ENCODE results near the gene ZNF133.
"Not testable (repeated sequence)": the region's sequence is repeated elsewhere in the genome, so short reads cannot be mapped to it uniquely, and the experiment has no call there.

The ZNF133 gene

DNA sequence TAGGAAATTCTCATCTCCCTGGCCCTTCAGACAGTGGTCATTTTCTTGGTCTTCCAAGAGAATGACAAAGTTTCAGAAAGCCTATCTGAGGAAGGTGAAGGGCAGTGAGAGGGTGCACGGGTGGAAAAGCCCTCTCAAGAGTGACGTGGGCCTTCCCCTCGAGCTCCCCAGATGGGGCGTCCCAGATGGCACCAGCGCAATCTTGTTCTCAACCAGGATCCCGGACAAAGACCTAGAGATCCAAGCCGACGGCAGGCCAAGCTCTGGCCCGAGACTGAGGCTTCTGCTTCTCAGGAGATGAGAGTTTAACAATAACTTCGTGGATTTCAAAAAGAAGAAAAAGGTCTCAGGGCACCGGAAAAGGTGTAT, 797 bp upstream of the ZNF133 start:
- DNase-seq, result no peak

DNA sequence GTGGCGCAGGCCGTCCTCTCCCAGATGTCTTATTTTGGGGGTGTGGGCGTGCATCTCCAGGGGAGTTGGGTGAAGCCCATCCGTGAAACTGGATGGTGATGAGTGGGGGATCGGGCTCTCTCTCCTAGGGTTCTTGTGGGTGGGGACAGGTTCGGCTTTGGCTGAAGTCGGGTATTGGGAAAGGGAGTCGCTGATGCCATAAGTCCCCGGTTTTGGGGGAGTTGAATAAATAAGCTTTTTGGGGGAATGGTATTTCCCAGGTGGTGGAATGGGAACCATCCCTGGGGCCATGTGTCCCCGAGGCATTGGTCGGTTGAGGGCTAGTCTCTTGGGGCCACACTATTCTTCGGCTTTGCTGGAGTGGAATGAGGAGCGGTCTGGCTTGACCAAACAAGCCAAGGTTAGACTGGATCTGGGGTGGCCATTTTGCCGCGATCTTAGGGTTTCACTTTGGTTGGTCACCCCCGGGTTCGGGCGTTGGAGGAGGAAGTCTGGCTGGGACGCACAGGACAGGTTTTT, 481 bp downstream of the ZNF133 start:
- DNase-seq, result no peak

DNA sequence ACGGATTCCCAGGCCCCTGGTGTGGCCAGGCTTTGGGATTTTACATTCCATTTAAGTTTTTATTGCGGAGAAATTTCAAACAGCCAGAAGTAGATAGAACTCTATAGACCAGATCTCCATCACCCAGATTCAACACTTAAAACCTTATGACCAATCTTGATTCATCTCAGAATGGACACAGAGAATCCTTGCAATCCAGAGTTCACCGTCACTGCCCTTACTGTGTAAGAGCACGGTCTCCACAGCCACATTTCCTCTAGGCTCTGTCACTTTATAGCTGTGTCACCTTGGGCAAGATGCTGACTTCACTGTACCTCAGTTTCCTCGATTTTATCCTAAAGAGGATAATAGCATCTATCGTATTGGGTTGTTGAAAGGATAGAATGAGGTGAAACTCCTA, 979 bp downstream of the ZNF133 start:
- no peak for DNase-seq

DNA sequence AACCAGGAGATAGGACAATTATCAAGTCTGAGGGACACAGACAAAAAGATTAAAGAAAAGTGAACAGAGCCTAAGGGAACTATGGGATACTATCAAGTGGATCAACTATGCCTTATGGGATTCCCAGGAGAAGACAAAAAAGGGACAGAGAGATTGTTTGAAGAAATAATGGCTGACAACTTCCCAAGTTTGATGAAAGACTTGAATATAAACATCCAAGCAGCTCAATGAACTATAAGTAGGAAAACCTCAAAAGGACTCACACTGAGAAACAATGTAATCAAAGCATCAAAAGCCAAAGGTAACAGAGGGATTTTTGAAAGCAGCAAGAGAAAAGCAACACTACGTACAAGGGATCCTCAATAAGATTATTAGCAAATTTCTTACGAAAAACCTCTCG, 11.0 kb downstream of the ZNF133 start:
- DNase-seq, result no peak

DNA sequence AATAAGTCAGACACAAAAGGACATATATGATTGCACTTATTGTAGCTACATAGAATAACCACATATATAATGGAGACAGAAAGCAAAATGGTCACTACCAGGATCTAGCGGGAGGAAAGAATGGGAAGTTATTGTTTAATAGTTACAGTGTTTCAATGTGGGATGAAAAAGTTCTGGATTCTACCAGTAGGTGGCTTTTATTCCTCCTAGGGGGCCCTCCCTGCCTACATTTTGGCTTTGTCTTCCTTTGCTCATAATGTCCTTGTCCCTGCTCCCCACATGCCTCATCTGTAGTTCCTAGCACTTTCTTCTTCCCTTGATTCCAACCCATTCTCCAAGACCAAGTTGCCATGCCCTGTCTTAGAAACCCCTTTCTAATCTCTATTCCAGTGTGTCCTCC, 16.3 kb downstream of the ZNF133 start:
- no peak for DNase-seq

DNA sequence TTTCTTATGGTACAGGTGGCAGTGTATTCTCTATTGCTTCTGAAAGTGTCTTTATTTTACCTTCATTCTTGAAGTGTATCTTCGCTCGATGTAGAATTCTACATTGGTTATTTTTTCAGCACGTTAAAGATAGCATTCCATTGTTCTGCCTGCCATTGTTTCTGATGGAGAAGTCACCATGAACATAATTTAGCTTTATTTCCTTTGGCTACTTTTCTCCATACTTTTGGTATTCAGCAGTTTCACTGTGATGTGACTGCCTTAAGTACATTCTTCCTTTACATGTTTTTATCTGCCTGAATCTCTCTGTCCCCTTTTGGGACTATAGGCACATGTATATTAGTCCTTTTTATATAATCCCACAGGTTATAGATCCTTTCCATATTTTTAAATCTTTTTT, 19.0 kb downstream of the ZNF133 start:
- no peak for DNase-seq

DNA sequence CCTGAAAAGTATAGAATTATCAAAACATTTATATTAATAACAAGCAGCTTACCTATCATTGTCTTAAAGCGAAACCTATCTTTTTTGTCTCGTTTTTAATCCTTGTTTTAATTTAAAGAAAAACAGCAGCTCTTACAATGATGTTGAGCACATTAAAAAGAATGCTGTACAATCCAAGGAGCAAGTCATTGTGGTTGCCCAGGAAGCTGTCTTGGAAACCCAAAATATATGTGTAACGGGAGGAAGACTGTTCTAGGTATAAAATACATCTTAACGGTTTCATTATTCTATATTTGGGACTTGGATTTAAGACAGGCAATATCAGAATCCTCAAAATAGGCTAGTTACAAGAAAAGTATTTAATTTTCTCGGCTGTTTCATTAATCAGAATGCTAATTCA, 21.7 kb downstream of the ZNF133 start:
- DNase-seq, result no peak

DNA sequence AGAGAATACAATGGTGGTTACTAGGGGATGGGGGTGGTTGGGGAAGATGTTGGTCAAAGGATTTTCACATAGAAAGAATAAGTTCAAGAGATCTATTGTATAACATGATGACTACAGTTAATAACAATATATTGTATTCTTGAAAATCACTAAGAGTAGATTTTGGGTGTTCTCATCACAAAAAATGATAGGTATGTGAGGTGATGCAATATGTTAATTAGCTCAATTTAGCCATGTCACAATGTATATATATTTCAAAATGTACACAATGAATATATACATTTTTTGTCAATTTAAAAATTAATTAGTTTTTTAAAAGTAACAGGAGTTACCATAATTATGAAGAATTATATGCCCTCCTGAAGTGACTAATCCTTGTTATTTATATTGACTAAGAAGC, 22.3 kb downstream of the ZNF133 start:
- DNase-seq, result no peak

DNA sequence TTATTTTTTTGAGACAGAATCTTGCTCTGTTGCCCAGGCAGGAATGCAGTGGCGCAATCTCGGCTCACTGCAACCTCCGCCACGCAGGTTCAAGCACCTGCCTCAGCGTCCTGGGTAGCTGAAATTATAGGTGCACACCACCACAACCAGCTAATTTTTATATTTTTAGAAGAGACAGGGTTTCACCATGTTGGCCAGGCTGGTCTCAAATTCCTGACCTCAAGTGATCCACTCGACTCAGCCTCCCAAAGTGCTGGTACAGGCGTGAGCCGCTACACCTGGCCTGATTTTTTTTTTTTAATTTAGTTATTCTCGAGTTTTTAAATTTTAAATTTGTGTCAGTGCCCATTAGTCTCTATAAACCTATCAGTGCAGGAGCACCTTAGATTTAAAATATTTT, 24.4 kb downstream of the ZNF133 start:
- no peak for DNase-seq

DNA sequence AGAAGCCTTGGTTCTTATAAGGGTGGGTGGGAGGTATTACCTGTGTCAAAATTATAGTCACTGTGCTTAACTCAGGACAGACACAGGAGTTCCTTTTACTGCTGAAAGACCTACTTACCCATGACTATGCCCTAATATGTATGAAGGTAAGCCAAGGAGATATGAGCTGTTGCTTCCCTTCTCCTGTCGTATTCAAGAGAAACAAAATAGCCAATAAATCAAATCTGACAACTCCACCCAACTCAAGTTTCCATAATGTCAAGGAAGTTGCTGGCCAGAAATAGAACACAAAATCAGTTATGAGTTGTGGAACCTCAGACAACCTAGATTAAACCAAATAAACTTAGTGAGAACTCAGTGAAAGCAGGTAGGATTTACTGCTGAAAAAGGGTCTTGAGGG, 25.1 kb downstream of the ZNF133 start:
- DNase-seq, result no peak

DNA sequence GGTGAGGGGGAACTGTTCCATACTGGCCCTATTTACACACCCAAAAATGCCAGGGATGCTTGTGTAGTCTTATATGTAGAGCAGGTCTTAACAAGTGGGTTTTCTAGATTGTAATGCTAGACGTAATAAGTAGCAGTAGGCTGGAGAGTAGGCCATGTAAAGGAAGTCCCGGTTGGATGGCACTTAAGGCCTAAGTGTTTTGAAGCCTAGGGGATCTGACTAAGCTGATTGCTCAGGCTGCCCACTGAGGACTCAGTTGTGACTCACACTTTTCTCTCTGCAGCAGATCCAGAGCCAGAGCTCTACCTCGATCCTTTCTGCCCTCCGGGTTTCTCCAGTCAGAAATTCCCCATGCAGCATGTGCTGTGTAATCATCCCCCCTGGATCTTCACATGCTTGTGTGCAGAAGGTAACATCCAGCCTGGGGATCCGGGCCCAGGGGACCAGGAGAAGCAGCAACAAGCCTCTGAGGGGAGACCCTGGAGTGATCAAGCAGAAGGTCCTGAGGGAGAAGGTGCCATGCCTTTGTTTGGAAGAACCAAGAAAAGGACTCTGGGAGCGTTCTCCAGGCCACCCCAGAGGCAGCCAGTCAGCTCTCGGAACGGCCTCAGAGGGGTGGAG, 26.6 kb downstream of the ZNF133 start:
- DNase-seq, result no peak

DNA sequence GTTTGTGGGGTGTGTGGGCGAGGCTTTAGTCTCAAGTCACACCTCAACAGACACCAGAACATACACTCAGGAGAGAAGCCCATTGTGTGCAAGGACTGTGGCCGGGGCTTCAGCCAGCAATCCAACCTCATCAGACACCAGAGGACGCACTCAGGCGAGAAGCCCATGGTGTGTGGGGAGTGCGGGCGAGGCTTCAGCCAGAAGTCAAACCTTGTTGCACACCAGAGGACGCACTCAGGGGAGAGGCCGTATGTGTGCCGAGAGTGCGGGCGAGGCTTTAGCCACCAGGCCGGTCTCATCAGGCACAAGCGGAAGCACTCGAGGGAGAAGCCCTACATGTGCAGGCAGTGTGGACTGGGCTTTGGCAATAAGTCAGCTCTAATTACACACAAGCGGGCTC, 27.8 kb downstream of the ZNF133 start:
- DNase-seq, result no peak

DNA sequence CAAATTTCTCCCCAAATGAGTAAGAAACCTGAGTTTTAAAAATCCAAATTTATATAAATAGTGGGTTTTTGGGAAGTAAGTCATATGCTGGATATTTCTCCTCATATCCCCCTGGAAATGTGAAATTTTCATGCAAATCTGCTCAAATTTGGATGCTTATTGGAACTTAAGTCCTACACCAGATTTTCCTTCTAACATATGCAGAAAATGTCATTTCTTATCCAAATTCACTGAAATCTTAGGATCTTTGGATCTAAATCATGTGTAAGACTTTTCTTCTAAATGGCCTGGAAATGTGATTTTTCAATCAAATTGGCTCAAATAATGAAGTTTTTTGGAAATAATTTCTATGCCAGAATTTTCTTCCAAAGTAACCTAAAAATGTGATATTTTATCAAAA, 33.0 kb downstream of the ZNF133 start:
- no peak for DNase-seq

DNA sequence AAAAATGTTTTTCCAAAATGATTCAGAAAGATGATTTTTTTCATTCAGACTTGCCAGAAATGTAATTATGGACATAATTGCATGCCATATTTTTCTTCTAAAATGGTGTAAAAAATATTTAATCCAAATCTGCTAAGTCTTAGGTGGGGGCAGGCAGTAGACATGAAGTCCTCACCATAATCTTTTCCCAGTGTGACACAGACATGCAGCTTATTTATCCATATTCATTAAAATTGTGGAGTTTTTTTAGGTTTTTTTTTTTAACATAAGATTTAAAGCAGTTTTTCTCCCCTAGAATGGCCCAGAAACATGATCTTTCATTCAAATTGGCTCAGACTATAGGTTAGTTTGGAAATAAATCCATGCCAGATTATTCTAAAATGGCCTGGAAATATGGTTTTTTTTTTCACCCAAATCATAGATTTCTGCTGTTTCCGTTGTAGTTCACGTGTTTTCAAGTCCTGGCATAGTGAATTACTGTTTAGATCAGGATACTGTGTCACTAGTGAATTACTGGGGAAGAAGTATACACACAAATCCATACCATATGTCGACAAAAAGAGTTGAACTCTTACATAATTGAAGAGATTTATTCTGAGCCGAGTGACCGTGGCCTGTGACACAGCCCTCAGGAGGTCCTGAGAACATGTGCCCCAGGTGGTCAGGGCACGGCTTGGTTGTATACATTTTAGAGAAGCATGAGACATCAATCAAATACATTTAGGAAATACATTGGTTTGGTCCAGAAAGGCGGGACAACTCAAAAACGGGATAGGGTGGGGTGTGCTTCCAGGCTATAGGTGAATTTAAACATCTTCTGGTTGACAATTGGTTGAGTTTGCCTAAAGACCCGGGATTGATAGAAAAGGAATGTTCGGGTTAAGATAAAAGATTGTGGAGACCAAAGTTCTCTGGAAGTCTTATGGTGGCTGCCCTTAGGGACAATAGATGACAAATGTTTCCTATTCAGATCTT, 33.9 kb downstream of the ZNF133 start:
- no peak for DNase-seq

DNA sequence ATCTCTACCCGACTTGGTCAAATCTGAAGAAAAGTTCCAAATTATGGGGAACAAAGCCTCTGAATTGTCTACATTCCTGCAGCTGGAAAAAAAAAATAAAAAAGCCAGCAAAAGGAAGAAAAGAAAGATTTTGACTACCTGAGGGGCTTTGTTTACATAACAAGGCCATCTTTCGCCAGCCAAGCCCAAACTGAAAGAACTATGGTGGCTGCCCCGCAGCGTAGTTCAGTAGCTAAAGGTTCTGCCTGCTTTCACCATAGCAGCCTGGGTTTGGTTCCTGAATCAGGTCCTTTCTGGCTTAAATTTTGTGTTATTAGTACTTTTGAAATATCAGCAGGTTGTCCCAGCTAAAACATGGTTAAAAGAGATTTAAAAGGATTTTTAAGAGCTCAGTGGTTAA, 35.4 kb downstream of the ZNF133 start:
- no peak for DNase-seq

DNA sequence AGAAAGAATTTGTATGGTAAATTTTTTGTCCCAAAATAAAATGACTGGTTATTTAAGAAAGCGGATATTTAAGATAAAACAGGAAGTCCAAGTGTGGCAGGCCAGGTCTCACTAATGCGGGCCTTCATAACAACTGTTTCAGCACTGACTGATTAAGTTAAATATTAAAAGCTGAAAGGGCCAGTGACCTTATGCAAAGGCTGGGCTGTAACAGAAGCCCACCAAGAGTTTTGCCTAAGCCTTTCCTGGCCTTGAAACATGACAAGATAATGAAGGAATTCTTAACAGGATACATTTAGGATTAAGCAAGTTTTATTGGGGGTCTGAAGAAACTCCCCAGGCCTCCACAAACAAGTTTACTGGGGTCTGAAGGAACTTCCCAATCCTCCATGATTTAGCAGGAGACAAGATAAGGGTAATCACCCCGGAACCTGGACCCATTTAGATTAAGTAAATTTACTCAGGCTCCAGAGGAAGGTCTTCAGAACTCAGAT, 36.3 kb downstream of the ZNF133 start:
- DNase-seq, result no peak

DNA sequence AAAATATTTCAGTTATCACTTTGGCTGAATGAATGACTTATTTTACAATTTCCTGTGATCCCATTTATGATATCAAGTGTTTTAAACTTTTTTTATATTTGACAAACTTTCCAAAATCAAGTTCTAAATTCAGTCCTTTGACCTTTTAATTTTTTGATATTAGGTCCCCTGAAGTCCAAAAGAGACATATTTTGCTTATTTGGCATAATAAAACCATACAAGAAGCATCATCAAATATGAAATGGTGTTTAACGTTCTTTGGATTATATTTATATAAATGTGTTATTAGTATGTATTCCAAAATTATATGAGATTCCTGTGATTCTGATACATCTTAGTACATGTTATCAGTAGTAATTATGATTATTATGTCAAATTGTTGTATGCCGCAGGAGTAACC, 38.7 kb downstream of the ZNF133 start:
- DNase-seq, result no peak

DNA sequence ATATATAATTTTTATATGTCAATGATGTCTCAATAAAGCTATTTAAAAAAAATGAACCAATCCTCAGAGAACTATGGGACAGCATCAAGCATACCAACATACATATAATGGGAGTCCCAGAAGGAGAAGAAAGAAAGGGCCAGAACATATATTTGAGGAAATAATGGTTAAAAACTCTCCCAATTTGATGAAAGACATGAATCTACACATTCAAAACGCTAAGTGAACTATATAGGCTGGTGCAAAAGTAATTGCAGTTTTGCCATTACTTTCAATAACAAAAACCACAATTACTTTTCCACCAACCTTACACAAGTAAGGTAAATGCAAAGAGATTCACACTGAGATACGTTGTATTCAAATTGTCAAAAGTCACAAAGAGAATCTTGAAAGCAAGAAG, 43.4 kb downstream of the ZNF133 start:
- DNase-seq, result no peak

DNA sequence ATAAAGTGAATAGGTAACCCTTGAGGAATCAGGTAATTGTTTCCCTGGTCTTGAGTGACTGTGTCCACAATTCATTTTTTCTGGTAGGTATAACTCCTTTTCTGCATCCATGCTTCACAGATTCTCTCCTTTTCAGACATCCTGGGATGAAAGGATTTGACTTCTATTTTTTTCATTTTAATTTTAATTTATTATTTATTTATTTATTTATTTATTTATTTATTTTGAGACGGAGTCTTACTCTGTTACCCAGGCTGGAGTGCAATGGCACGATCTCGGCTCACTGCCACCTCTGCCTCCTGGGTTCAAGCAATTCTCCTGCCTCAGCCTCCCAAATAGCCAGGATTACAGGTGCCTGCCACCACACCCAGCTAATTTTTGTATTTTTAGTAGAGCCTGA, 61.4 kb downstream of the ZNF133 start:
- DNase-seq, result not testable (repeated sequence)

DNA sequence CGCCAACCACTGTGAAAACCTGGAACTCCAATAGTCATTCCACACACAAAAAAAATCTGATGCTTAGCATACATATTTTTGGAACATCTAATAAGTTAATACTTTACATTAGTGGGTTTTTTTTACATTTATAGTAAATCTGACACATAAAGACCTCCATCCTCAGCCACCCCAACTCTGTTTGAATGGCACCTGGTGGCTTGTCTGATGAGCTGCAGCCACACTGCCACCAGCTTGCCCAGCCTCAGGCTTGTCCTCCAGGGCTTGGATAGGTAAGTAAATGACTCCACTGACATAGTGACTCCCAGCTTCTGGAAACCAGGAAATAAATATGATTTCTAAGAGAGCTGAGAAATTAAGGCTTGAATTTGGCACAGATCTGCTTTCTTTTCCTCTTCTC, 71.5 kb downstream of the ZNF133 start:
- DNase-seq, result no peak

DNA sequence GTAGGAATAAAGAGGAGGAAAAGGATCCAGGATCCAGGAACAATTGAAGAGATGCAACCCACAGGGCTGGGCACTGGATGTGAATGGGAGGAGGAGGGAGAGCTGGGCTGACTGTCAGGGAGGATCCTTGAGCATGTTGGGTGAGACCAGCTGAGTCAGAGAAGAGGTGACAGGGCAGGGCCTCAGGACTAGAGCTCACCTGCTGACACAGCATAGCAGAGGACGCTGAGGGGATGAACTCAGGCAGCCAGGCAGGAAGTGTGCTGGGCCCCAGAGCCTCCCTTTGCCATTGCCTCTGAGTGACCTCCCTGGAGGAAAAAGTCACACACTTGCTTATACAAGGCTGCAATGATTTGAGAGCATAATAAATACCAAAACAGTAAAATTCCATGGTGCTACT, 72.3 kb downstream of the ZNF133 start:
- DNase-seq, result no peak

DNA sequence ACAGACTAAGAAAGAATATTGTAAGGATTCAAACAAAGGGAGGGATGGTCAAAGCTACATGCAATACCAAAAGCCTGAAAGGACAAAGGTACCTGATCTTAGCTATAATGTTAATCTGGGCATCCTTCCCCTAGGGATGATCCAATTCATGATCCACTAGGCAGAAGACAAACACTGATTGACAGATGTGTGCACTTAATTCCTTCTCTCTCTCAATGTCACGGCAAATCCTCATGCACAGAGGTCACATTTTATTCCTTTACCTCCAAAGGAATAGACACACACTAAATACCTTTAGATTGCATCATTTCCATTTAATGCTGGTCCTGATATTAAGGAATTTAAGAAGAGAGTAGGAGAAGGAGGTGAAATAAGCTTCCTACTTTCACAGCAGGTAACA, 73.4 kb downstream of the ZNF133 start:
- no peak for DNase-seq

DNA sequence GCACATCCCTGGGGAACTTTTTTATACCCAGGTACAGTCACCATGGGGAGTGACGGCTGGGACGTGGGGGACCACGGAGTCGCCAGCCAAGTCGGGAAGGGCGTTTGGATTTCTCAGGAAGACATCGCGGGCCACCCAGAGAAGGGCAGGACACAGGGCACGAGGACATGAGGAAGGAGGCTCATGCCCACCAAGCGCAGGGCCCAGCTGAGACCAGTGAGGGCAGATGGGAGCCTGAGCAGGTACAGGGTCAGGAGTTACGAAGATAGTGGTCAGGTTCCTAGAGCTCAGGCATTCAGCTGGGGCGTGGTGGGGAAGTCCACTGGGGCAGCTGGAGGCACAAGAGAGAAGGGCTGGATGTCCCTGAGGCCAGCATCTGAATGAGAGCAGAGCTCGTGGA, 74.6 kb downstream of the ZNF133 start:
- no peak for DNase-seq

DNA sequence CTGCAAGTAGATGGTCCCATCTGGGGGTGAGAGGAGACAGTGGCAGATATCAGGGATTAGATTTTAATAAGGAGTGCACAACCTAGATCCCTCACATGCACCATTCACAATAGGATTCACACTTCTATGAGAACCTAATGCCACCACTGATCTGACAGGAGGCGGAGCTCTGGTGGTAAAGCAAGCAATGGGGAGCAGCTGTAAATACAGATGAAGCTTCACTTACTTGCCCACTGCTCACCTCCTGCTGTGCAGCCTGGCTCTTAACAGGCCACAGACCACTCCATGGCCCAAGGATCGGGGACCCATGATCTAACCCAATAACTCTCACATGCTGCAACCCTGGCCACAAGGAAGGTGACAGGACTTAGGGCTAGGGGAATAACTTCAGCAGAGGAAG, 75.4 kb downstream of the ZNF133 start:
- no peak for DNase-seq

Measured in stimulated activated CD4-positive, alpha-beta T cell treated with anti-CD3 and anti-CD28 coated beads, Interleukin-4, amount 100 ng/mL, for 1 hour (primary cell).